Neural cell (in vitro differentiated cells): ENCODE measurements around the gene CDH16.

ENCODE experiments used
- EP300 ChIP-seq: fragments of 450-650 bp; conservative IDR thresholded peaks from 2 replicates; pipeline ENCODE4 v1.6.1; 2014; ENCODE audit warnings: antibody characterized with exemption, mild to moderate bottlenecking, moderate library complexity; ENCODE audit not compliant: poor library complexity, severe bottlenecking
- EZH2 ChIP-seq: fragments of 200-600, 300-800 bp; shearing (Covaris generic), sonication (generic); IDR thresholded peaks from 2 replicates; pipeline ENCODE4 v1.6.1; 2014; ENCODE audit warnings: antibody characterized with exemption, low read length, borderline replicate concordance, mild to moderate bottlenecking; ENCODE audit not compliant: insufficient read depth, poor library complexity, severe bottlenecking
- MXI1 ChIP-seq: fragments of 450-650 bp; conservative IDR thresholded peaks from 2 replicates; pipeline ENCODE4 v1.6.1; 2014; ENCODE audit warnings: antibody characterized with exemption, mild to moderate bottlenecking; ENCODE audit not compliant: poor library complexity, severe bottlenecking
- POLR2AphosphoS5 ChIP-seq: IDR thresholded peaks from 2 replicates; pipeline ENCODE4 v1.6.1; 2012
- RAD21 ChIP-seq: fragments of 450-650 bp; conservative IDR thresholded peaks from 2 replicates; pipeline ENCODE4 v1.6.1; 2014; ENCODE audit warnings: antibody characterized with exemption, mild to moderate bottlenecking, moderate library complexity
- SMC3 ChIP-seq: fragments of 450-650 bp; conservative IDR thresholded peaks from 2 replicates; pipeline ENCODE4 v1.6.1; 2014; ENCODE audit warnings: antibody characterized with exemption, mild to moderate bottlenecking, moderate library complexity; ENCODE audit not compliant: poor library complexity
- TF ChIP-seq, protein P1 (sequence below): fragments of 450-650 bp; IDR thresholded peaks from 2 replicates; pipeline ENCODE4 v1.5.1; 2014; ENCODE audit warnings: antibody characterized with exemption, mild to moderate bottlenecking, moderate library complexity; ENCODE audit not compliant: poor library complexity, severe bottlenecking
- TF ChIP-seq, protein P2 (sequence below): IDR thresholded peaks from 2 replicates; pipeline ENCODE4 v1.6.1; 2012; ENCODE audit warnings: borderline replicate concordance

DNA sequence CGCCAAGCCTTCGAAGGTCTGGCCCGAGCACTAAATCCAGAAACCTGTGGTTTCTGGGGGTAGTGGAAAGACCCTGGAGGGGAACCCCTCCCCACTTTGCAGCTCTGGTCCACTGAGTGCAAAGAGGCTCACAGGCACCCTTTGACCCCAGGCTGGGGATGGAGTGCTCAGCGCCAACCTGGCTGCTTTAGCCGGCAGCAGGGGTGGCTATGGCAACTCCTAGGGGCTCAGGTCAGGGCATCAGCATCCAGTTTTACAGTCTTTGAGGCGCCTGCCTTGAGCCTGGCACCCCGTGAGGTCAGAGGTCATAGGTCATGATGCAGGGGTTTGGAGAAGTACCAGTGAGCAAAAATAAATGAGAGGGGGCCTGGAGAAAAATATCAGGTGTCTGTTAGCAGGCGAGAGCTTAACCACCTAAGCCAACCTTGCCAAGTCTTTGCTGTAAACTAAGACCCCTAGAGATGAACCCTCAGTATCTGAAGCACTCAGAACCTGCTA, 56.6 kb downstream of the CDH16 start:
- TF ChIP-seq, protein P1, sequence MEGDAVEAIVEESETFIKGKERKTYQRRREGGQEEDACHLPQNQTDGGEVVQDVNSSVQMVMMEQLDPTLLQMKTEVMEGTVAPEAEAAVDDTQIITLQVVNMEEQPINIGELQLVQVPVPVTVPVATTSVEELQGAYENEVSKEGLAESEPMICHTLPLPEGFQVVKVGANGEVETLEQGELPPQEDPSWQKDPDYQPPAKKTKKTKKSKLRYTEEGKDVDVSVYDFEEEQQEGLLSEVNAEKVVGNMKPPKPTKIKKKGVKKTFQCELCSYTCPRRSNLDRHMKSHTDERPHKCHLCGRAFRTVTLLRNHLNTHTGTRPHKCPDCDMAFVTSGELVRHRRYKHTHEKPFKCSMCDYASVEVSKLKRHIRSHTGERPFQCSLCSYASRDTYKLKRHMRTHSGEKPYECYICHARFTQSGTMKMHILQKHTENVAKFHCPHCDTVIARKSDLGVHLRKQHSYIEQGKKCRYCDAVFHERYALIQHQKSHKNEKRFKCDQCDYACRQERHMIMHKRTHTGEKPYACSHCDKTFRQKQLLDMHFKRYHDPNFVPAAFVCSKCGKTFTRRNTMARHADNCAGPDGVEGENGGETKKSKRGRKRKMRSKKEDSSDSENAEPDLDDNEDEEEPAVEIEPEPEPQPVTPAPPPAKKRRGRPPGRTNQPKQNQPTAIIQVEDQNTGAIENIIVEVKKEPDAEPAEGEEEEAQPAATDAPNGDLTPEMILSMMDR, result no peak
- TF ChIP-seq SMC3 (no peak), RAD21 (no peak), EP300 (no peak), MXI1 (no peak), POLR2AphosphoS5 (no peak), EZH2 (no peak)
- TF ChIP-seq, protein P2, sequence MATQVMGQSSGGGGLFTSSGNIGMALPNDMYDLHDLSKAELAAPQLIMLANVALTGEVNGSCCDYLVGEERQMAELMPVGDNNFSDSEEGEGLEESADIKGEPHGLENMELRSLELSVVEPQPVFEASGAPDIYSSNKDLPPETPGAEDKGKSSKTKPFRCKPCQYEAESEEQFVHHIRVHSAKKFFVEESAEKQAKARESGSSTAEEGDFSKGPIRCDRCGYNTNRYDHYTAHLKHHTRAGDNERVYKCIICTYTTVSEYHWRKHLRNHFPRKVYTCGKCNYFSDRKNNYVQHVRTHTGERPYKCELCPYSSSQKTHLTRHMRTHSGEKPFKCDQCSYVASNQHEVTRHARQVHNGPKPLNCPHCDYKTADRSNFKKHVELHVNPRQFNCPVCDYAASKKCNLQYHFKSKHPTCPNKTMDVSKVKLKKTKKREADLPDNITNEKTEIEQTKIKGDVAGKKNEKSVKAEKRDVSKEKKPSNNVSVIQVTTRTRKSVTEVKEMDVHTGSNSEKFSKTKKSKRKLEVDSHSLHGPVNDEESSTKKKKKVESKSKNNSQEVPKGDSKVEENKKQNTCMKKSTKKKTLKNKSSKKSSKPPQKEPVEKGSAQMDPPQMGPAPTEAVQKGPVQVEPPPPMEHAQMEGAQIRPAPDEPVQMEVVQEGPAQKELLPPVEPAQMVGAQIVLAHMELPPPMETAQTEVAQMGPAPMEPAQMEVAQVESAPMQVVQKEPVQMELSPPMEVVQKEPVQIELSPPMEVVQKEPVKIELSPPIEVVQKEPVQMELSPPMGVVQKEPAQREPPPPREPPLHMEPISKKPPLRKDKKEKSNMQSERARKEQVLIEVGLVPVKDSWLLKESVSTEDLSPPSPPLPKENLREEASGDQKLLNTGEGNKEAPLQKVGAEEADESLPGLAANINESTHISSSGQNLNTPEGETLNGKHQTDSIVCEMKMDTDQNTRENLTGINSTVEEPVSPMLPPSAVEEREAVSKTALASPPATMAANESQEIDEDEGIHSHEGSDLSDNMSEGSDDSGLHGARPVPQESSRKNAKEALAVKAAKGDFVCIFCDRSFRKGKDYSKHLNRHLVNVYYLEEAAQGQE, result no peak
